CD14-positive monocyte (primary cell): ENCODE measurements around the gene HAL. TPM values are rescaled to one million over a fixed set of nuclear protein-coding genes. Genes with fewer than 3 reads are reported as not detected.

Experiments
- DNase-seq, 3 donors: peaks; one replicate each; pipeline ENCODE4 v3.0.0-alpha.2; 2011 to 2022
- H2AFZ ChIP-seq: 2 replicates; pipeline ENCODE4 v1.6.0; 2012; ENCODE audit warnings: mild to moderate bottlenecking, low read depth, low read length, inconsistent platforms; ENCODE audit not compliant: insufficient read depth, poor library complexity, severe bottlenecking
- H3K27ac ChIP-seq, 2 donors: 1 replicate in 1 of 2; 2 replicates in 1 of 2; pipeline ENCODE4 v1.5.1; 2012 to 2013; ENCODE audit warnings: low read length in 2 of 2, control low read depth in 1 of 2, inconsistent platforms in 1 of 2, low read depth in 1 of 2, mild to moderate bottlenecking in 1 of 2
- H3K27me3 ChIP-seq, 2 donors: one replicate each; pipeline versions ENCODE4 v1.6.0 to v1.6.1; 2011 to 2013; ENCODE audit warnings: low read length in 2 of 2; ENCODE audit not compliant: control insufficient read depth in 2 of 2, insufficient read depth in 2 of 2
- H3K36me3 ChIP-seq, 2 donors: replicated peaks in 1 of 2; 1 replicate in 1 of 2; 2 replicates in 1 of 2; pipeline versions ENCODE4 v1.5.1 to v1.6.1; 2012 to 2013; ENCODE audit warnings: low read length in 2 of 2, control low read depth in 1 of 2, inconsistent platforms in 1 of 2, mild to moderate bottlenecking in 1 of 2; ENCODE audit not compliant: insufficient read depth in 2 of 2, control insufficient read depth in 1 of 2
- H3K4me1 ChIP-seq, 2 donors: 1 replicate in 1 of 2; 2 replicates in 1 of 2; pipeline versions ENCODE4 v1.5.1 to v1.6.1; 2012 to 2013; ENCODE audit warnings: low read length in 2 of 2, control low read depth in 1 of 2, inconsistent platforms in 1 of 2, mild to moderate bottlenecking in 1 of 2, moderate library complexity in 1 of 2; ENCODE audit not compliant: insufficient read depth in 2 of 2, control insufficient read depth in 1 of 2
- H3K4me2 ChIP-seq: replicated peaks from 2 replicates; pipeline ENCODE3; 2012; ENCODE audit warnings: low read length, moderate library complexity, mild to moderate bottlenecking; ENCODE audit not compliant: poor library complexity, severe bottlenecking; ENCODE audit errors: extremely low read depth
- H3K4me3 ChIP-seq, 3 experiments: fragments of 200-600 bp in 1 of 3; sonication (generic) in 1 of 3; replicated peaks in 1 of 3; 1 replicate in 2 of 3; 2 replicates in 1 of 3; pipeline ENCODE4 v1.5.1; 2011 to 2013; ENCODE audit warnings: low read length in 3 of 3, mild to moderate bottlenecking in 3 of 3, control low read depth in 2 of 3, low read depth in 2 of 3, inconsistent platforms in 1 of 3, moderate library complexity in 1 of 3
- H3K79me2 ChIP-seq: 2 replicates; pipeline ENCODE4 v1.6.0; 2012; ENCODE audit warnings: mild to moderate bottlenecking, control low read depth, inconsistent platforms, low read length, moderate library complexity; ENCODE audit not compliant: insufficient read depth
- H3K9ac ChIP-seq: 2 replicates; pipeline ENCODE4 v1.6.0; 2017; ENCODE audit warnings: low read length, mild to moderate bottlenecking; ENCODE audit not compliant: insufficient read depth, poor library complexity, severe bottlenecking
- H3K9me3 ChIP-seq, 2 donors: replicated peaks in 1 of 2; 1 replicate in 1 of 2; 2 replicates in 1 of 2; pipeline versions ENCODE4 v1.5.1 to v1.6.1; 2012 to 2013; ENCODE audit warnings: low read length in 2 of 2, control low read depth in 1 of 2; ENCODE audit not compliant: control insufficient read depth in 1 of 2, insufficient read depth in 1 of 2
- H4K20me1 ChIP-seq: 2 replicates; pipeline ENCODE4 v1.6.0; 2012; ENCODE audit warnings: mild to moderate bottlenecking, low read length, control low read depth, moderate library complexity; ENCODE audit not compliant: insufficient read depth
- H3K27ac Mint-ChIP-seq, 7 donors: one replicate each; pipeline ENCODE4 v1.8.0; 2020; ENCODE audit warnings: mild to moderate bottlenecking in 7 of 7, mixed read lengths in 7 of 7, moderate library complexity in 6 of 7, inconsistent platforms in 2 of 7
- H3K27me3 Mint-ChIP-seq, 3 donors: one replicate each; pipeline ENCODE4 v1.8.0; 2021 to 2022; ENCODE audit warnings: low read depth in 3 of 3, mild to moderate bottlenecking in 3 of 3, mixed read lengths in 3 of 3, moderate library complexity in 3 of 3, inconsistent platforms in 1 of 3
- H3K36me3 Mint-ChIP-seq, 2 donors: one replicate each; pipeline ENCODE4 v1.8.0; 2020; ENCODE audit warnings: mixed read lengths in 2 of 2, inconsistent platforms in 1 of 2, mild to moderate bottlenecking in 1 of 2
- H3K4me1 Mint-ChIP-seq: one replicate; pipeline ENCODE4 v1.8.0; 2020; ENCODE audit warnings: mild to moderate bottlenecking, mixed read lengths
- H3K4me3 Mint-ChIP-seq, 2 donors: one replicate each; pipeline ENCODE4 v1.8.0; 2020; ENCODE audit warnings: mild to moderate bottlenecking in 2 of 2, mixed read lengths in 2 of 2, moderate library complexity in 1 of 2
- H3K9me3 Mint-ChIP-seq, 7 donors: one replicate each; pipeline ENCODE4 v1.8.0; 2020 to 2022; ENCODE audit warnings: mixed read lengths in 7 of 7, mild to moderate bottlenecking in 6 of 7, moderate library complexity in 6 of 7, inconsistent platforms in 2 of 7
- WGBS: methylation state at CpG from one replicate; pipeline ENCODE4 v1.1.5; 2013; ENCODE audit warnings: missing lambda C conversion rate; ENCODE audit not compliant: insufficient coverage; 5-methylcytosine and 5-hydroxymethylcytosine counted together
- intact Hi-C, 2 donors: fragments of 100-400 bp; cut with micrococcal nuclease; formaldehyde crosslinking; loops; one replicate each; pipeline versions ENCODE4 v1.15.0 to v1.15.1; 2023
- polyA plus RNA-seq, 3 donors: library from polyadenylated mRNA; depleted of rRNA in 1 of 3; unstranded in 2 of 3; stranded (reverse) in 1 of 3; fragments of 300-500 nt in 2 of 3; fragments of >200 nt in 1 of 3; fragmentation: Illumina TruSeq in 2 of 3; gene quantifications; 1 replicate in 2 of 3; 2 replicates in 1 of 3; pipeline ENCODE4 v1.2.3, GENCODE V29; 2012 to 2021
- TF ChIP-seq, protein P1 (sequence below): fragments of 200-600 bp; IDR thresholded peaks from one replicate; pipeline ENCODE4 v1.8.0; 2022; ENCODE audit warnings: antibody characterized with exemption, mild to moderate bottlenecking

Gene HAL
- polyA plus RNA-seq, 3 donors: 28.0 to 42.0 (median 29.2) TPM

DNA sequence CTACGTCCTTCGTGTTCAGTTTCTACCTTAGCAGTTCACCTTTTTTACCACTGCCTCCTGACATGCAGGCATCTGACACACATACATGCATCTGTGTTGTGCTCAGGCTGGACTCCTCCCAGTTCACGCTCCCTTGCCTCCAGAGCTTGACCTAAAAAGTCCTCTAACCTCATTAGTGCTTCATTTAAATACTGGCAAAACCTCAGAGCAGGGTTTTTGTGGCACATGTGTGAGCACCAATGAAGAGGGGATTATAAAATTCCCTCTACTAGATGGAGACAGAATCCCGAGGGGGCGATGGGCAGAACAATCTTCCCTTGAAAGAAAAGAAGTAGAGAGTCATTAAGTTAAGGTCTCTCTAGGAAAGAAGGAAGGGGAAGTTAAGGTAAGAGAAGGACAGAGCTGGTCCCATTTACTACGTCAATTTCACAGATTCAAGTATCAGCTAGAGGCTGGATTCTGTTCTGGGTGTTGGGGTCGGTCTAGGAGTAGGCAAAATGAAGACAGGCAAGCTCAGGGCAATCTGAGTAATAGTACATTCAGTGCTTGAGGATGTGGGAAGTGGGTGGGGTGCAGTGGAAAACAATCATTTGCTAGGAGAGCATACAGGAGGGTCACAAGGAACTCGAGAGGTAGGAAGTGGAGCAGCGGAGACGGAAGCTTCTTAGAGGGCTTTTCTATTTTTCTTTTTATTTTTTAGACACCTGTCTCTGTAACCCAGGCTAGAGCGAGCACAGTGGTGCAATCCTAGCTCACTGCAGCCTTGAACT is 7.5 kb downstream of the HAL start:
- Mint-ChIP-seq H3K4me1 (peaks cover 10% of the 10 kb centered on the region), H3K27ac (peak overlapping the region in 3 of 7 donors; percentile 21 to 70 (median 36)), H3K9me3 (no peaks in the 10 kb centered on the region), H3K36me3 (peaks cover 76 to 90% of the 10 kb centered on the region in 2 donors), H3K27me3 (no peaks in the 10 kb centered on the region), H3K4me3 (no peak overlapping the region)
- no peak overlapping the region for H3K9ac ChIP-seq
- peaks cover 5% of the 10 kb centered on the region for H3K79me2 ChIP-seq
- no peaks in the 10 kb centered on the region for H3K9me3 ChIP-seq
- no peak overlapping the region for H3K4me3 ChIP-seq
- WGBS: 99% methylated on average over 6 of the region's 11 CpGs
- no peaks in the 10 kb centered on the region for H3K4me1 ChIP-seq
- intact Hi-C loops: no loop called here
- H4K20me1 ChIP-seq: no peaks in the 10 kb centered on the region
- H3K27ac ChIP-seq: no peak overlapping the region
- H2AFZ ChIP-seq: no peak overlapping the region
- no peaks in the 10 kb centered on the region for H3K27me3 ChIP-seq
- no peak for DNase-seq
- TF ChIP-seq, protein P1, sequence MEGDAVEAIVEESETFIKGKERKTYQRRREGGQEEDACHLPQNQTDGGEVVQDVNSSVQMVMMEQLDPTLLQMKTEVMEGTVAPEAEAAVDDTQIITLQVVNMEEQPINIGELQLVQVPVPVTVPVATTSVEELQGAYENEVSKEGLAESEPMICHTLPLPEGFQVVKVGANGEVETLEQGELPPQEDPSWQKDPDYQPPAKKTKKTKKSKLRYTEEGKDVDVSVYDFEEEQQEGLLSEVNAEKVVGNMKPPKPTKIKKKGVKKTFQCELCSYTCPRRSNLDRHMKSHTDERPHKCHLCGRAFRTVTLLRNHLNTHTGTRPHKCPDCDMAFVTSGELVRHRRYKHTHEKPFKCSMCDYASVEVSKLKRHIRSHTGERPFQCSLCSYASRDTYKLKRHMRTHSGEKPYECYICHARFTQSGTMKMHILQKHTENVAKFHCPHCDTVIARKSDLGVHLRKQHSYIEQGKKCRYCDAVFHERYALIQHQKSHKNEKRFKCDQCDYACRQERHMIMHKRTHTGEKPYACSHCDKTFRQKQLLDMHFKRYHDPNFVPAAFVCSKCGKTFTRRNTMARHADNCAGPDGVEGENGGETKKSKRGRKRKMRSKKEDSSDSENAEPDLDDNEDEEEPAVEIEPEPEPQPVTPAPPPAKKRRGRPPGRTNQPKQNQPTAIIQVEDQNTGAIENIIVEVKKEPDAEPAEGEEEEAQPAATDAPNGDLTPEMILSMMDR: no peak
- H3K36me3 ChIP-seq: peaks cover 75 to 99% of the 10 kb centered on the region in 2 donors
- H3K4me2 ChIP-seq: no peak overlapping the region

DNA sequence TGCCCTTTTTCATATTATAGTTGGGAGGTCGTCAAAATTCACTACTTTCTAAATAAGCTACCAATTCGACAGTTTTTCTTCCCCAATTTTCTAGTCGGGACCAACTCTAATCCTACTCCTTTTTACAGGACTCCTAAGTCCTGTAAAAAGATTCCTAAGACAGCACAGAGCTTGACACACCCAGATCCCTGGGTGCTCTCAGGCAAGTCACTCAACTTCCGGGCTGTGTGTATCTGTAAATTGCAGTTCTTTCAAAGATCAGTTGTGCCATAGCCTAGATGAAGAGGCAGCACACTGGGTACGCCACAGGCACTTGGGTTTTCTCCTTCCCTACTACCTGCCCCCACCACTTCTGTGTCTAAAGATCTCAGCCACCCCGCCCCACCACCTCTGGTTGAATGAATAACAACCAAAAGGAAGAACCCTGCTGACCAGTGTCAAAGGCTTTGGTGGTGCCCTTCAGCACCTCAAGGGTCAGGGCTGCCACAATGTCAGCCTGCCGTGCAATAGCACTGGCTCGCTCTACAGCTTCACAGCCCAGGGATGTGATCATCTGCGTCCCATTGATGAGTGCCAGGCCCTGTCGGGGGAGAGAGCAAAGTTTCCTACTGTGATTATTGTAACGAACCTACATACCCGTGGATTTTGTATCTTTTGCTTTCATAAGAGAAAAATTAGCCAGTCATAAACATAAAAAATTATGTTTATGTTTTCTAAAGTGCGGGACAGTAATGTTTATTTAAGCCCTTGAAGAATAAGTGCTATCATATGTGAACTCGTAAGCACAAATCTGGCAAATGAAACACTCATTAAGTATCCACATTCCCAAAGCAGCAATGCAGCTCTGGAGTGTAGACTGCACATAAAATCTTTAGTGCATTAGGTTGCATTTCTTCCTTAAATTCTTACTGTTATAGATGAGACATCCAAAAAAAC is 9.2 kb downstream of the HAL start:
- Histone ChIP-seq H2AFZ (no peak overlapping the region), H3K36me3 (peaks cover 75 to 99% of the 10 kb centered on the region in 2 donors), H3K4me2 (no peak overlapping the region), H3K27me3 (no peaks in the 10 kb centered on the region), H4K20me1 (no peaks in the 10 kb centered on the region), H3K4me3 (no peak overlapping the region), H3K4me1 (no peaks in the 10 kb centered on the region), H3K27ac (no peak overlapping the region), H3K9ac (no peak overlapping the region), H3K79me2 (no peaks in the 10 kb centered on the region), H3K9me3 (no peaks in the 10 kb centered on the region)
- no peak for DNase-seq
- Mint-ChIP-seq H3K27me3 (no peaks in the 10 kb centered on the region), H3K36me3 (peaks cover 68 to 90% of the 10 kb centered on the region in 2 donors), H3K9me3 (no peaks in the 10 kb centered on the region), H3K4me3 (no peak overlapping the region), H3K4me1 (peaks cover 7% of the 10 kb centered on the region), H3K27ac (peak overlapping the region in 3 of 7 donors; percentile 3 to 42 (median 5))
- intact Hi-C loops: no loop called here
- WGBS: 100% methylated on average over 5 of the region's 14 CpGs
- TF ChIP-seq, protein P1: no peak
